ENCODE data around the gene ZNF132. TPM values are rescaled to one million over a fixed set of nuclear protein-coding genes. Genes with fewer than 3 reads are reported as not detected.

ZNF132 gene
- total RNA-seq, 1 experiment from 2014 or later, result not detected

DNA sequence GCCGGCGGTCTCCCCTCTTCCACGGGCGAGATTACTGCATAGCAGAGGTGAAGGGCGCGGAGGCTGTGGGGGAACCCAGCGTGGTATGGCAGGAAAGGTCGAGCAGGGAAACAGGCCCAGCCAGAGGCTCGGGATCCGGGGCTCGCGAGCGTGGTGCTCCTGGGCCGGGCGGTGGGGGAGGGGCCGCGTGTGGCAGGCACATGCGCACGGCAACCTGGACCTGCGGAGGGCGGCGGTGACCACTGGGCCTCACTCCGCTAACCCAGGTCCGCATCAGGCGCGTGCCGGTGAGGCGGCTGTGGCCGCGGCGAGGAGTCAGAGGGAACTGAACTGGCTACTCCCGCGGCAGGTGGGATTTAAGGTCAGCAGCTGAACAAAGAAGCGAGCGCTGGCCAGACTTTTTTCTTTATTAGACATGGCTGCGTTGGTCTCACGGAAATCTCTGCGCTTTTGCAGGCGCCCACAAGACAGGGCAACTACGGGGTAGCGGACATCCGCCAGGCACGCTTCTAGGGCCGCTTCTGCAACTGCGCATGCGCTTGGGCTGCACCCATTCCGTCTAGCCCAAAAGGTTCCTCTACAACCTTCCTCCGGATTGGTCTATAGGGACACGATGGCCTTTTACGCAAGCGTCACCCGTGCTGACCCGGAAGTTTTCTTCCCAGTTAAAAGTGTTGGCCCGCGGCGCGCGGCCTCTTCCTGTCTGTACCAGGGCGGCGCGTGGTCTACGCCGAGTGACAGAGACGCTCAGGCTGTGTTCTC, 53.2 kb downstream of the ZNF132 start, which contains the start of gene RPS5 (continued):
- peak; percentile 61 for TF ChIP-seq YY1 (IDR thresholded peaks at IDR 0.05; ENCODE audit: extremely low read depth, insufficient replicate concordance, low read depth, low read length)
- peak; percentile 89 for TF ChIP-seq ZFX (IDR thresholded peaks at IDR 0.05)
- peak; percentile 67 for TF ChIP-seq POLR2A (IDR thresholded peaks at IDR 0.05; ENCODE audit: borderline replicate concordance, extremely low read depth, insufficient read depth, insufficient read length)
- no peak for TF ChIP-seq FOSL1 (IDR thresholded peaks at IDR 0.05; ENCODE audit: low read depth)
- no peak for TF ChIP-seq CEBPB (IDR thresholded peaks at IDR 0.05; ENCODE audit: low read depth)

DNA sequence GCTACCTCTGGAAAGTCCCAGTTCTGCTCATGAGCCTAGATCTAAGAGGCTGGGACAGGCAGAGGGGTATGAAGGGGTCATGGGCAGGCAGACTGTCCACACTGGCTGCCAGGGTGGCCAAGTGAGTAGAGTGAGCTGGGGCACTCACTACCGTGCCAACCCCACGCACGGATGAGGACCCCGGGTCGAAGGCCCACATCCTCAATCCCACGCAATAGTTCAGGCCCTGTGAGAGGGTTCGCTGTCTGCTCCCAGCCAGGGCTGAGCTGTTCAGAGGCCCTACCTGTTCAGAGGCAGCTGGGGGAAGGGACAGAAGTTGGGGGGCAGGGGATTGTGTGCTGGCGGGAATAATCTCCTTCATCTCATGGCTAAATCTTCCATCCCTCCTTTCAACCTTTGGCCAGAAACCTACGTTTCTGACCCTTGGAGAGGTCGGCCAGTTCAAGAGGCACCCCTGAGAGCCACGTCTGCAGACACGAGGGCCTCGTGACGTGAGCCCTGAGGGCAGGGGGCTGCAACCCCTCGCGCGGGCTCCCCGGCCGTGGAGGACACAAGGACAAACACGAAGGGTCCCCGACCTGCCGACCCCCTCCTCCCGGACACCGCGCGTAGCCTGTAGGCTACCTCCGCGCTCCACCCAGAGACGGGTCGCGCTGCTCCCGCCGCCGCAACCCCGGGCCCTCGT, 53.9 kb downstream of the ZNF132 start:
- H3K4me2 ChIP-seq (ENCODE audit: low read length), result peak overlapping the region; percentile 94
- peak; percentile 19 for ATAC-seq
- peak overlapping the region; percentile 97 for H3K27ac ChIP-seq (ENCODE audit: low read depth, low read length)
- ChIA-PET CTCF (no interaction called here), POLR2A (interaction anchor here (1.5 kb wide), 1 partner anchor 23 kb away, joined by 4 read pairs; the partner anchor contains the start of gene ZNF497), RAD21 (ENCODE audit: low non-redundant PET in 1 of 2, low total read pairs in 2 of 2, uncharacterized antibody in 2 of 2, unreplicated experiment in 2 of 2) (no interaction called here)
- peak overlapping the region; percentile 62 to 96 for H3K4me3 ChIP-seq (replicated peaks in 1 of 2; ENCODE audit: low read depth in 1 of 2, low read length in 2 of 2)
- no peaks in the 10 kb centered on the region for H3K27me3 ChIP-seq (ENCODE audit: insufficient read depth, low read length)
- BruUV-seq (replicated peaks), result no TSS peak
- no peaks in the 10 kb centered on the region for H3K9me2 ChIP-seq (ENCODE audit: insufficient read depth)
- TF ChIP-seq POLR2AphosphoS5 (IDR thresholded peaks at IDR 0.05; ENCODE audit: low read depth, low read length) (no peak), POLR2A (IDR thresholded peaks at IDR 0.05; ENCODE audit: borderline replicate concordance, extremely low read depth, insufficient read depth, insufficient read length) (peak; percentile 21)
- intact Hi-C loops (cut with micrococcal nuclease), result no loop called here
- H3K4me1 ChIP-seq (ENCODE audit: control insufficient read depth in 1 of 2, insufficient read depth in 2 of 2, low read length in 2 of 2), result peaks cover 23 to 49% of the 10 kb centered on the region in 2 experiments
- DNase-seq (ENCODE audit: low read depth, low spot score), result no peak
- H3K79me2 ChIP-seq (ENCODE audit: insufficient read depth, low read length), result peaks cover 64% of the 10 kb centered on the region
- H3K36me3 ChIP-seq (ENCODE audit: control insufficient read depth in 1 of 2, insufficient read depth in 2 of 2, low read length in 2 of 2), result peaks cover 16 to 35% of the 10 kb centered on the region in 2 experiments; a peak in 3 of 4 replicates
- H4K20me1 ChIP-seq (ENCODE audit: insufficient read depth), result peaks cover 27% of the 10 kb centered on the region; the same call in 1 of the 2 replicates
- no peaks in the 10 kb centered on the region for H3K9me3 ChIP-seq (ENCODE audit: control insufficient read depth in 1 of 2, insufficient read depth in 1 of 2, low read depth in 1 of 2, low read length in 2 of 2)
- peak overlapping the region; percentile 100 for H3K9ac ChIP-seq (ENCODE audit: low read length)
- no peak overlapping the region for H2AFZ ChIP-seq (ENCODE audit: low read depth, low read length, poor library complexity, severe bottlenecking)

All from HCT116 (cell line).